OCI-LY7 (cell line): ENCODE data around the gene SLC49A4. TPM values are rescaled to one million over a fixed set of nuclear protein-coding genes. Genes with fewer than 3 reads are reported as not detected.

Source experiments
- BruUV-seq: library from RNA; stranded (reverse); fragments of 400-500 nt; replicated peaks from 2 replicates; lab custom pipeline; 2021; lab: Mats Ljungman, UMichigan
- CTCF ChIA-PET: fragments of 300-600 bp; sonication (Branson Sonifier 250); formaldehyde crosslinking; loops from one replicate; lab custom pipeline; 2022; ENCODE audit warnings: antibody characterized with exemption; ENCODE audit not compliant: unreplicated experiment; lab: Charles Lee
- POLR2A ChIA-PET: fragments of 300-600 bp; sonication (Branson Sonifier 250); formaldehyde crosslinking; loops from one replicate; lab custom pipeline; 2022; ENCODE audit warnings: antibody characterized with exemption; lab: Charles Lee
- DNase-seq: peaks from one replicate; pipeline ENCODE4 v3.0.0-alpha.2; 2015; ENCODE audit warnings: low spot score
- H2AFZ ChIP-seq: fragments of 200-600 bp; sonication (generic), shearing (Covaris generic); 2 replicates; pipeline ENCODE4 v1.6.1; 2014; ENCODE audit warnings: mild to moderate bottlenecking, antibody characterized with exemption, low read length, moderate library complexity
- H3K27ac ChIP-seq: fragments of 200-600 bp; sonication (generic); 2 replicates; pipeline ENCODE4 v1.5.1; 2014; ENCODE audit warnings: mixed run types, low read depth, mild to moderate bottlenecking, moderate library complexity, low read length, inconsistent platforms; ENCODE audit not compliant: poor library complexity, severe bottlenecking
- H3K36me3 ChIP-seq: fragments of 200-600 bp; sonication (generic); 2 replicates; pipeline ENCODE4 v1.6.1; 2014; ENCODE audit warnings: mild to moderate bottlenecking, antibody characterized with exemption, low read length, moderate library complexity, mixed read lengths; ENCODE audit not compliant: insufficient read depth
- H3K4me1 ChIP-seq: fragments of 200-600 bp; sonication (generic); 2 replicates; pipeline ENCODE4 v1.5.1; 2014; ENCODE audit warnings: mild to moderate bottlenecking, low read length; ENCODE audit not compliant: insufficient read depth, poor library complexity, severe bottlenecking
- H3K4me2 ChIP-seq: fragments of 200-600 bp; sonication (generic); 2 replicates; pipeline ENCODE4 v1.6.1; 2014; ENCODE audit warnings: mild to moderate bottlenecking, low read length
- H3K4me3 ChIP-seq: fragments of 200-600 bp; sonication (generic); 2 replicates; pipeline ENCODE4 v1.5.1; 2014; ENCODE audit warnings: mild to moderate bottlenecking, low read depth, low read length; ENCODE audit not compliant: poor library complexity, severe bottlenecking
- H3K79me2 ChIP-seq: fragments of 200-600 bp; sonication (generic); 2 replicates; pipeline ENCODE4 v1.6.1; 2016; ENCODE audit warnings: low read depth, mild to moderate bottlenecking, low read length, moderate library complexity, mixed read lengths; ENCODE audit not compliant: insufficient read depth
- H3K9me2 ChIP-seq: fragments of 200-600 bp; sonication (generic); 2 replicates; pipeline ENCODE4 v1.6.1; 2016; ENCODE audit warnings: mild to moderate bottlenecking, low read length, mixed read lengths; ENCODE audit not compliant: insufficient read depth
- H3K9me3 ChIP-seq: fragments of 200-600 bp; sonication (generic); 2 replicates; pipeline ENCODE4 v1.6.1; 2014; ENCODE audit warnings: mild to moderate bottlenecking, mixed run types, low read length, mixed read lengths
- H4K20me1 ChIP-seq: fragments of 200-600 bp; sonication (generic); 2 replicates; pipeline ENCODE4 v1.6.1; 2014; ENCODE audit warnings: mild to moderate bottlenecking, antibody characterized with exemption, low read length, moderate library complexity, mixed read lengths; ENCODE audit not compliant: insufficient read depth
- CTCF ChIP-seq: fragments of 200-600 bp; sonication (generic); conservative IDR thresholded peaks from 2 replicates; pipeline ENCODE4 v1.5.1; 2014; ENCODE audit warnings: mild to moderate bottlenecking, antibody characterized with exemption, low read length, moderate library complexity, mixed read lengths
- EZH2phosphoT487 ChIP-seq: fragments of 200-600 bp; sonication (generic); IDR thresholded peaks from 2 replicates; pipeline ENCODE4 v1.6.1; 2018; ENCODE audit warnings: low read depth, borderline replicate concordance, mild to moderate bottlenecking, mixed run types, antibody characterized with exemption, low read length, moderate library complexity, mixed read lengths
- intact Hi-C: fragments of 100-400 bp; cut with micrococcal nuclease; formaldehyde crosslinking; loops from one replicate; pipeline ENCODE4 v1.10.0; 2022; ENCODE audit not compliant: unreplicated experiment
- total RNA-seq, 2 experiments: library from RNA; depleted of rRNA in 1 of 2; stranded (reverse); fragments of >200 nt in 1 of 2; shearing (Covaris generic) in 1 of 2; gene quantifications; 2 replicates each; pipeline ENCODE4 v1.2.3, GENCODE V29; 2014 to 2022

The SLC49A4 gene
- total RNA-seq, 2 experiments from 2014 or later = 2.8 to 3.3 TPM

GRCh38 chr3:122748347-122748746, 46.5 kb upstream of the SLC49A4 start:
- no peaks in the 10 kb centered on the region for H3K9me3 ChIP-seq
- BruUV-seq = no TSS peak
- no peaks in the 10 kb centered on the region for H3K4me1 ChIP-seq
- H3K4me2 ChIP-seq = no peak overlapping the region
- no peaks in the 10 kb centered on the region for H3K9me2 ChIP-seq
- intact Hi-C loops = no loop called here
- TF ChIP-seq CTCF (no peak), EZH2phosphoT487 (no peak)
- CTCF ChIA-PET = no interaction called here
- POLR2A ChIA-PET = interaction anchor here (0.7 kb wide), 1 partner anchor 55 kb away, joined by 3 read pairs; no protein-coding TSS in a partner anchor
- no peaks in the 10 kb centered on the region for H3K79me2 ChIP-seq
- H3K4me3 ChIP-seq = no peak overlapping the region
- peaks cover 17% of the 10 kb centered on the region for H3K36me3 ChIP-seq
- H4K20me1 ChIP-seq = no peaks in the 10 kb centered on the region
- no peak overlapping the region for H2AFZ ChIP-seq
- no peak for DNase-seq
- H3K27ac ChIP-seq = no peak overlapping the region

GRCh38 chr3:122754929-122755328, 39.9 kb upstream of the SLC49A4 start:
- no TSS peak for BruUV-seq
- H3K9me2 ChIP-seq = no peaks in the 10 kb centered on the region
- peak; percentile 48 for DNase-seq
- no peaks in the 10 kb centered on the region for H3K9me3 ChIP-seq
- H3K4me2 ChIP-seq = no peak overlapping the region
- no peaks in the 10 kb centered on the region for H4K20me1 ChIP-seq
- H3K36me3 ChIP-seq = peaks cover 32% of the 10 kb centered on the region
- TF ChIP-seq CTCF (peak; percentile 89), EZH2phosphoT487 (no peak)
- ChIA-PET POLR2A (no interaction called here), CTCF (no interaction called here)
- H3K4me3 ChIP-seq = no peak overlapping the region
- intact Hi-C loops = no loop called here
- H3K4me1 ChIP-seq = no peaks in the 10 kb centered on the region
- H3K79me2 ChIP-seq = no peaks in the 10 kb centered on the region
- H3K27ac ChIP-seq = no peak overlapping the region
- H2AFZ ChIP-seq = no peak overlapping the region

GRCh38 chr3:122755491-122755890, 39.4 kb upstream of the SLC49A4 start:
- Histone ChIP-seq H3K27ac (no peak overlapping the region), H3K9me2 (no peaks in the 10 kb centered on the region), H3K9me3 (no peaks in the 10 kb centered on the region), H3K36me3 (peaks cover 33% of the 10 kb centered on the region), H3K4me2 (no peak overlapping the region), H3K4me1 (no peaks in the 10 kb centered on the region), H2AFZ (no peak overlapping the region), H4K20me1 (no peaks in the 10 kb centered on the region), H3K4me3 (no peak overlapping the region), H3K79me2 (no peaks in the 10 kb centered on the region)
- no TSS peak for BruUV-seq
- POLR2A ChIA-PET = no interaction called here
- no peak for TF ChIP-seq CTCF
- no peak for TF ChIP-seq EZH2phosphoT487
- no peak for DNase-seq
- intact Hi-C loops = no loop called here
- CTCF ChIA-PET = no interaction called here
